ENCODE results near the gene GPT2.

- no peak for TF ChIP-seq CTCF (conservative IDR thresholded peaks at IDR 0.05)
- no peak for TF ChIP-seq ZFX (IDR thresholded peaks at IDR 0.05)
Measured at GRCh38 chr16:46962629-46963028, 78.5 kb downstream of the GPT2 start.

Data from C4-2B (cell line).